Measurements from ENCODE around the gene C2.
"Not testable (repeated sequence)": the region's sequence is repeated elsewhere in the genome, so short reads cannot be mapped to it uniquely, and the experiment has no call there.

C2 gene

GRCh38 chr6:31899882-31900722 is 27.4 kb upstream of the C2 start:
- DNase-seq: no peak

DNA sequence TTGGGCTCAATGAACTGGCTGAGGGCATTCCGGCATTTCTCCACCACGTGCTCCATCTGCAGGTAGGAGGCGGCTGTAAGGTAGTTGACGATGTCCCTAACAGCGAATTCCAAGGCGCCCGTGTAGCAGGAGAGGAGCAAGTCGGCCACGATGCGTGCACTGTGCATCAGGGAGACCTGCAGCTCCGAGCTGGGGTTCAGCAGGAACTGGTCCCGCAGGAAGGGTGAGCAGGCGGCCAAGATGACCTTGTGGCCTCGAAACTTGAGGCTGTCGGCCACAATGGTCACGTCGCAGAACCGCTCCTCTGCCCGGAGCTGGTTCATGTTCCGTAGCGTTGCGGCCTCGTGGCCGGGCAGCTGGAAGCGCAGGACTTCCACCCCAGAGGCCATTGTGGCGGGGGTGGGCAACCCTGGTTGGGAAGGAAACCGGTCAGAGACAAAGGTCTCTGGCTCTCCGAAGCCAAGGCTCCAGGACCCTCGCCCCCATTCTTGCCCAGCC is 26.6 kb upstream of the C2 start:
- no peak for DNase-seq

DNA sequence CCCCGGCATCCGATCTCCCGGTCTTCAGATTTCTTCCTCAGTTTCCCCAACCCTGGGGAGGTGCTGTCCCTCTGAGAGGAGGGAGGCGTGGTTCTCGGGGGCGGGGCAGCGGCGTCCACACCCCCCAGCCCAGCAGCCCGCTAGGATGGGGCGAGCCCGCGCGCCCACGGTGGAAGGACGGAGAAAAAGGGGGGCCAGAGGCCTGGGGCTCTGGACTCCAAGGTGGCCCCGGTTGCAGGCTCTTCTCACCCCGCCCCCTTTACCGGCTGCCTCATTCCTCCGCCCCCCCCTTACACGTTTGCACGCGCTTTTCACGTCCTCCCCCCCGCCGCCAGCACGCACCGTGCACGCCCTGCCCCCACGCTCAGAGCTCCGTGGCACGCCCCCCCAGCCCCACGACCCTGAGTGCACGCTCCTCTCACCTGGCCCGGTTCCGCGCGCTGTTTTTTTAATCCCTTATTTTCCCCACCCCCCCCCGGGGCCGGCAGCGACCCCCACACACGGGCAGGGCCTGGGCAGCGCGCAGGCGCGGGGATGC is 26.0 kb upstream of the C2 start:
- no peak for DNase-seq

DNA sequence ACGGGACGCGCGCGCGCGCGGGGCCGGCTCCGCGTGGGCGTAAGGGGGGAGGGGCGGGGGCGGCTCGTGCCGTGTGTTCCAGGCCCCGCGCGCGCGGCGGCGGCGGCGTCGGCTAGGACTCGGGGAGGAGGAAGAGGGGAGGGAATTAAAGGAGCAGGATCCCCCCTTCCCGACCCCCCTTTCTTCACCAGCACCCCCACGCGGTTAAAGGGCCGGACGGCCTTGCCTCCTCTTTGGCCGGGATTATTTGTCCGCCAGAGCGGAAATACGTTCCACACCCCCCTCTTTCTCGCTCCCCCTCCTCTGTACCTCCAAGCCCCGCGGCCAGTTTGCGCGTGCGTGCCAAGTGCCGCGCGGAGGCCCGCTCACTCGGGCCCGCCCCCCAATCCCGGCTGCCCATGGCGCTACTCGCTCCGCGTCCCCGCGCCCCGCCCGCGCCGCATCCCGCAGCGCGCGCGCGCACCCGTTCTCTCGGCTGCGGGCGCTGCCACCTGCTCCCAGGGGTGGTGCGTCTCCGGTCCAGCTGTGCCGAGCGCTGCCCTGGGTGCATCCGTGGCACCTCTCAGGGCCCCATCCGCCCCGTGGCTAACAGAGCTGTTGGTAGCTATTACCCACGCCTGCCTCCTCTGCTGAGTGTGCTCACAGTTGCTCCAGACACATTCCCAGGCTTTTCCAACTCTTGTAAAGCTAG is 25.4 kb upstream of the C2 start, which contains the start of gene ZBTB12:
ZBTB12 (minus strand) TSS at position 134 of the 691 bp plus-strand sequence. CDS start 781 bp downstream, outside the sequence.
- DNase-seq: peak; percentile 56

- no peak for DNase-seq
Measured at GRCh38 chr6:31903957-31904356, 23.6 kb upstream of the C2 start.

GRCh38 chr6:31905041-31905440 is 22.5 kb upstream of the C2 start:
- no peak for DNase-seq

- DNase-seq: no peak
Measured at GRCh38 chr6:31906122-31906521, 21.4 kb upstream of the C2 start.

DNA sequence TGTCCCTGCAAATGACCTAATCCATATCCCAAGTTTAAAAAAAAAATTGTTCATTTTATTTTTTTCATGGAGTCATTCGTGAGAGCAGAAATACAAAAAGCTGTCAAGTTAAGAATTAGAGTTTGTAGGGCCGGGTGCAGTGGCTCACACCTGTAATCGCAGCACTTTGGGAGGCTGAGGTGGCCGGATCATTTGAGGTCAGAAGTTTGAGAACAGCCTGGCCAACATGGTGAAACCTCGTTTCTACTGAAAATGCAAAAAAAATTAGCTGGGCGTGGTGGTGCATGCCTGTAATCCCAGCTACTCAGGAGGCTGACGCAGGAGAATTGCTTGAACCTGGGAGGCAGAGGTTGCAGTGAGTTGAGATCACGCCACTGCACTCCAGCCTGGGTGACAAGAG is 20.8 kb upstream of the C2 start:
- not testable (repeated sequence) for DNase-seq

- DNase-seq: peak; percentile 83
Measured at GRCh38 chr6:31907158-31907813, 20.2 kb upstream of the C2 start.

- DNase-seq: not testable (repeated sequence)
Measured at GRCh38 chr6:31908255-31908654, 19.3 kb upstream of the C2 start.

DNA sequence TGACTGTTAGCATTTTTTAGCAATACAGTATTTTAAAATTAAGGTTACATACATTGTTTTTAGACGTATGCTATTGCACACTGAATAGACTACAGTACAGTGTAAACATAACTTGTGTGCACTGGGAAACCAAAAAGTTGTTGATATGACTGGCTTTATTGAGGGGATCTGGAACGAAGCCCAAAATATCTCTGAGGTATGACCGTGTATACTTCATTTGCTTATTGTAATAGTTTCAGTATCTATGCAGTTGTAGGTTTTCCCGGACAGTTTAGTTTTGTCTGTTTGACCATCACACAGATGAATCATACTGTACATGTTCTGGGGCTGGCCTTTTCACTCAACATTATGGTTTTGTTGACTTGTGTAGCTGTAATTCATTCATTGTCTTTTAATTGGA is 18.7 kb upstream of the C2 start:
- DNase-seq: peak; percentile 80

DNA sequence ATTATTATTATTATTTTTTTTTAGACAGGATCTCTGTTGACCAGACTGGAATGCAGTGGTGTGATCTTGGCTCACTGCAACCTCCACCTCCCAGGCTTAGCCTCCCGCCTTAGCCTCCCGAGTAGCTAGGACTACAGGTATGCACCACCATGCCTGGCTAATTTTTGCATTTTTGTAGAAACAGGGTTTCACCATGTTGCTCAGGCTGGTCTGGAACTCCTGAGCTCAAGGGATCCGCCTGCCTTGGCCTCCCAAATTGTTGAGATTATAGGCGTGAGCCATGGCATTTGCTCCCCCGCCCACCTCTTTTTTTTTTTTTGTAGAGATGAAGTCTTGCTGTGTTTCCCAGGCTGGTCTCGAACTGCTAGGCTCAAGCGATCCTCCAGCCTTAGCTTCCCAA is 18.2 kb upstream of the C2 start:
- not testable (repeated sequence) for DNase-seq

GRCh38 chr6:31911826-31912585 is 15.5 kb upstream of the C2 start:
- DNase-seq: no peak

GRCh38 chr6:31915351-31915750 is 12.2 kb upstream of the C2 start:
- DNase-seq: no peak

- DNase-seq: no peak
Measured at GRCh38 chr6:31915756-31916155, 11.8 kb upstream of the C2 start.

GRCh38 chr6:31918069-31918720 is 9.3 kb upstream of the C2 start:
- no peak for DNase-seq

- no peak for DNase-seq
Measured at GRCh38 chr6:31919624-31920303, 7.8 kb upstream of the C2 start.

GRCh38 chr6:31920811-31921210 is 6.7 kb upstream of the C2 start:
- peak; percentile 79 for DNase-seq

GRCh38 chr6:31922942-31923341 is 4.6 kb upstream of the C2 start:
- peak; percentile 41 for DNase-seq

DNA sequence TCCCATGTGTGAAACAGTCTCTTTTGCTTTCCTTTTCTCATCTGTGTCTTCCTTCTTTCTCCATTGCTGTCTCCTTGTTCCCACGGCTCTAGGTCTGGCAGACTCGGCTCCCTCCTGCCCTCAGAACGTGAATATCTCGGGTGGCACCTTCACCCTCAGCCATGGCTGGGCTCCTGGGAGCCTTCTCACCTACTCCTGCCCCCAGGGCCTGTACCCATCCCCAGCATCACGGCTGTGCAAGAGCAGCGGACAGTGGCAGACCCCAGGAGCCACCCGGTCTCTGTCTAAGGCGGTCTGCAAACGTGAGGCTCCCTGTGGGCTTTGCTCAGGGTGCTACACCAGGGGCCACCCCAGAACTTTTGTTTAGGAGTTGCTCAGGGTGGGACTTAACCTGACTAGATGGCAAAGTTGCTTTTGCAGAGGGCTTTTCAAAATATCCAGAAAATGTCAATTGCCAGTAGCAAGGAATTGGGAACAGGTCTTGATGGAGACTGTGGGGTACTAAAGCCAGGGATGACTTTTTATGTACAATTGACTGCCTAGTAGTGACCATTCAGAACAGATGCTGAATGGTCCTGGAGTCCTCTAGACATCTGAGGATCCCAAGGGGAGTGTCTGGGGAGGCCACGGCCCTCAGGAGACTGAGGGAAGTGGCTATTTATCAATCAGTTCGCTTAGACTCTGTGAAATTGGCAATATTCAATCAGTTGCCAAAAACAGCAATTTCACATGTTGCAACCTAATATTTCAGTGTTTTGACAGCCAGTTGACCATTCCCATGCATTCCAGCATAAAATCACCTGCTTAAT is 550 bp downstream of the C2 start:
- DNase-seq: no peak

- no peak for DNase-seq
Measured at GRCh38 chr6:31928672-31928939, 1.1 kb downstream of the C2 start.

Measured in suppressor macrophage treated with lipopolysaccharide for 4 hours (primary cell).